Upper lobe of left lung (tissue), 6 donors: Measurements from ENCODE around the gene TAS2R19. TPM values are rescaled to one million over a fixed set of nuclear protein-coding genes. Genes with fewer than 3 reads are reported as not detected.

ENCODE experiments used
- ATAC-seq, 2 donors: fragments of 200-7000 bp; cut with Tn5 transposase; one replicate each; pipeline ENCODE4 v1.9.1; 2022; ENCODE audit warnings: mild to moderate bottlenecking in 2 of 2, moderate library complexity in 2 of 2; ENCODE audit not compliant: low FRiP score in 2 of 2
- DNase-seq, 2 donors: peaks; one replicate each; pipeline ENCODE4 v3.0.0-alpha.2; 2019 to 2020
- H3K27ac ChIP-seq, 4 donors: fragments of 200-600 bp; sonication (generic); one replicate each; pipeline ENCODE4 v1.5.1; 2016 to 2019
- H3K27me3 ChIP-seq, 4 donors: fragments of 200-600 bp; sonication (generic); one replicate each; pipeline ENCODE4 v1.5.1; 2017 to 2019
- H3K36me3 ChIP-seq, 4 donors: fragments of 200-600 bp; sonication (generic); one replicate each; pipeline ENCODE4 v1.5.1; 2016 to 2019
- H3K4me1 ChIP-seq, 4 donors: fragments of 200-600 bp; sonication (generic); one replicate each; pipeline ENCODE4 v1.5.1; 2018 to 2019
- H3K4me3 ChIP-seq, 4 donors: fragments of 200-600 bp; sonication (generic); one replicate each; pipeline ENCODE4 v1.5.1; 2017 to 2019; ENCODE audit warnings: mild to moderate bottlenecking in 2 of 4, moderate library complexity in 1 of 4
- H3K9me3 ChIP-seq, 4 donors: fragments of 200-600 bp; sonication (generic); one replicate each; pipeline ENCODE4 v1.5.1; 2018 to 2019
- CTCF ChIP-seq, 6 experiments: fragments of 450-650 bp in 4 of 6; fragments of 200-600 bp in 2 of 6; sonication (generic) in 2 of 6; IDR thresholded peaks; one replicate each; pipeline ENCODE4 v1.5.1; 2016 to 2019; ENCODE audit warnings: antibody characterized with exemption in 6 of 6
- EP300 ChIP-seq, 4 donors: sonication (generic); formaldehyde crosslinking; IDR thresholded peaks; one replicate each; pipeline ENCODE4 v1.5.1; 2017; ENCODE audit warnings: antibody characterized with exemption in 4 of 4, control low read depth in 2 of 4
- POLR2A ChIP-seq, 4 donors: fragments of 450-650 bp; IDR thresholded peaks; one replicate each; pipeline ENCODE4 v1.5.1; 2016 to 2017; ENCODE audit warnings: antibody characterized with exemption in 4 of 4, mild to moderate bottlenecking in 2 of 4
- POLR2AphosphoS5 ChIP-seq, 2 donors: sonication (generic); formaldehyde crosslinking; IDR thresholded peaks; one replicate each; pipeline ENCODE4 v1.5.1; 2017; ENCODE audit warnings: antibody characterized with exemption in 2 of 2
- WGBS, 2 donors: methylation state at CpG; one replicate each; pipeline ENCODE4 v1.1.5; 2017 to 2018; 5-methylcytosine and 5-hydroxymethylcytosine counted together
- total RNA-seq, 6 donors: library from RNA; depleted of rRNA in 4 of 6; stranded (reverse); fragments of >200 nt in 4 of 6; gene quantifications; one replicate each; pipeline versions ENCODE4 v1.1.0 to v1.2.1, GENCODE V29; 2016 to 2021
- donor health status: DM: no; HTN: no; CAD: no; lungs with moderate emphysema.
- donor health status: DM: no; HTN: yes; CAD: no; lungs with severe emphysema.

The TAS2R19 gene
- total RNA-seq, 6 donors from 2014 or later = 1.2 to 17.8 (median 4.0) TPM

GRCh38 chr12:10989107-10989506 lies 33.3 kb downstream of the TAS2R19 start:
- no peak for TF ChIP-seq POLR2A (IDR thresholded peaks at IDR 0.05)
- TF ChIP-seq POLR2AphosphoS5 (IDR thresholded peaks at IDR 0.05) = no peak
- TF ChIP-seq CTCF (IDR thresholded peaks at IDR 0.05) = no peak
- no peak for TF ChIP-seq EP300 (IDR thresholded peaks at IDR 0.05)
- Histone ChIP-seq H3K27ac (no peak overlapping the region), H3K4me3 (no peak overlapping the region), H3K36me3 (no peaks in the 10 kb centered on the region), H3K9me3 (peaks cover 0 to 5% (median 2%) of the 10 kb centered on the region in 4 donors), H3K4me1 (no peaks in the 10 kb centered on the region), H3K27me3 (no peaks in the 10 kb centered on the region)
- no peak for DNase-seq
- no peak for ATAC-seq
- WGBS, 2 donors = 91 to 94% methylated on average over 2 of the region's 2 CpGs

DNA sequence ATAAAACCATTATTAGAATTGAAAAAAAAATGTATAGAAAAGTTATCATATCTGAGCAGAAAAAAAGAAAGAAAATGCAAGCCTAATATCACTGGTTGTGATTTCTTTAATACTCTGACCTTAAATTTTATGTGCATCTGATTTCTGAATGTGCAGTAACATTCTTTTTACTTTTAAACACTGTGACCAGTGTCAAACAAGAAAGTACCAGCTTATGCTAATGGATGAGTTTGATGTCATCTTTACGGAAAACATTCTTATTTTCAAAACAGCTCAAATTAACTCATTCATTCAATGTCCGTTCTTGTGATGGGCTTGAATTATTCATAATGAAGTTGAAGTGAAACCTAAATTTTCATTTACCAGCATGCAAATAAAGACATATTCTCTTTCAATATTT lies 35.6 kb downstream of the TAS2R19 start, which contains the start of gene TAS2R50:
Gene TAS2R50 (minus strand): TSS at position 101 of the 400 bp plus-strand sequence. CDS start 52 bp downstream, at position 49.
- Histone ChIP-seq H3K36me3 (no peaks in the 10 kb centered on the region), H3K9me3 (peaks cover 0 to 5% (median 2%) of the 10 kb centered on the region in 4 donors), H3K27me3 (no peaks in the 10 kb centered on the region), H3K4me3 (no peak within 1 kb of the TSS), H3K27ac (no peak within 1 kb of the TSS), H3K4me1 (no peaks in the 10 kb centered on the region)
- WGBS, 2 donors = 46 to 49% methylated on average over 2 of the region's 2 CpGs
- ATAC-seq = no peak
- TF ChIP-seq CTCF (IDR thresholded peaks at IDR 0.05) = no peak
- no peak for DNase-seq

- DNase-seq (no peak), ATAC-seq (no peak)
- 92 to 93% methylated on average over 5 of the region's 5 CpGs for WGBS, 2 donors
- Histone ChIP-seq H3K4me3 (no peak overlapping the region), H3K27me3 (no peaks in the 10 kb centered on the region), H3K9me3 (no peaks in the 10 kb centered on the region), H3K4me1 (no peaks in the 10 kb centered on the region), H3K27ac (no peak overlapping the region), H3K36me3 (no peaks in the 10 kb centered on the region)
- no peak for TF ChIP-seq CTCF (IDR thresholded peaks at IDR 0.05)
- no peak for TF ChIP-seq EP300 (IDR thresholded peaks at IDR 0.05)
- no peak for TF ChIP-seq POLR2A (IDR thresholded peaks at IDR 0.05)
- TF ChIP-seq POLR2AphosphoS5 (IDR thresholded peaks at IDR 0.05) = no peak
Measured at GRCh38 chr12:10982244-10982643, 40.2 kb downstream of the TAS2R19 start.

DNA sequence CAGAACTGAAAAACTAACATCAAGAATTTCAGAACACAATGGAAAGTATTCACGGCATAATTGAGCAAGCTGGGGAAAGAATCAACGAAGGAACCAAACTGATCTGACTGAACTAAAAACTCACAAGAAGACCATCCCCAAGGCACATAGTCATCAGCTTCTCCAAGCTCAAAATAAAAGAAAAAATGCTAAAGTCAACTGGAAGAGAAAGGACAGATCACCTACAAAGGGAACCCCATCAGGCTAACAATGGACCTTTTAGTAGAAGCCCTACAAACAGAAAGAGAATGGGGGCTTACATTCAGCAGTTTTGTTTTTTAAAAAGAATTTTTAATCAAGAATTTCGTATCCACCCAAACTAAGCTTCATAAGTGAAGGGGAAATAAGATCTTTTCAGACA lies 47.5 kb downstream of the TAS2R19 start:
- 91 to 96% methylated on average over 3 of the region's 3 CpGs for WGBS, 2 donors
- H3K4me3 ChIP-seq = no peak overlapping the region

More for the DNA sequence above, 47.5 kb downstream of the TAS2R19 start:
- TF ChIP-seq EP300 (IDR thresholded peaks at IDR 0.05) (no peak), CTCF (IDR thresholded peaks at IDR 0.05) (no peak), POLR2A (IDR thresholded peaks at IDR 0.05) (no peak), POLR2AphosphoS5 (IDR thresholded peaks at IDR 0.05) (no peak)
- ATAC-seq (no peak), DNase-seq (no peak)
- Histone ChIP-seq H3K36me3 (no peaks in the 10 kb centered on the region), H3K27me3 (no peaks in the 10 kb centered on the region), H3K27ac (no peak overlapping the region), H3K4me1 (no peaks in the 10 kb centered on the region), H3K9me3 (no peaks in the 10 kb centered on the region)

Other genes starting within 250 kb of the TAS2R19 start
- gene TAS2R7, start 220.0 kb downstream of the TAS2R19 start, total RNA-seq = under 1 TPM in 1 of 6 donors, not detected in 5; 0.98 TPM
- not detected for gene TAS2R8, start 215.3 kb downstream of the TAS2R19 start, total RNA-seq
- gene TAS2R9, start 212.5 kb downstream of the TAS2R19 start, total RNA-seq = not detected
- 1 to 10 TPM in 1 of 6 donors, under 1 TPM in 2, not detected in 3; 0.29 to 4.4 (median 0.46) TPM for gene TAS2R10, start 196.3 kb downstream of the TAS2R19 start, total RNA-seq
- 10 to 100 TPM in 2 of 6 donors, 1 to 10 TPM in 3, under 1 TPM in 1; 0.71 to 34.6 (median 2.5) TPM for gene PRR4, start 173.1 kb downstream of the TAS2R19 start, total RNA-seq
- gene PRH1, start 138.4 kb downstream of the TAS2R19 start, total RNA-seq = 10 to 100 TPM in 5 of 6 donors, 1 to 10 TPM in 1; 6.5 to 43.9 (median 34.4) TPM
- gene TAS2R13, start 113.1 kb downstream of the TAS2R19 start, total RNA-seq = 1 to 10 TPM in 4 of 6 donors, under 1 TPM in 2; 0.61 to 6.8 (median 2.5) TPM
- gene PRH2, start 93.4 kb downstream of the TAS2R19 start, total RNA-seq = under 1 TPM in 1 of 6 donors, not detected in 5; 0.63 TPM
- 10 to 100 TPM in 1 of 6 donors, 1 to 10 TPM in 4, under 1 TPM in 1; 0.94 to 12.7 (median 2.8) TPM for gene TAS2R14, start 83.4 kb downstream of the TAS2R19 start, total RNA-seq
- 1 to 10 TPM in 4 of 6 donors, under 1 TPM in 1, not detected in 1; 0.67 to 6.2 (median 1.8) TPM for gene TAS2R50, start 35.7 kb downstream of the TAS2R19 start, total RNA-seq
- gene TAS2R20, start 24.3 kb downstream of the TAS2R19 start, total RNA-seq = 1 to 10 TPM in 5 of 6 donors, under 1 TPM in 1; 0.84 to 6.3 (median 2.4) TPM
- gene TAS2R31, start 8.8 kb upstream of the TAS2R19 start, total RNA-seq = 1 to 10 TPM in 5 of 6 donors, under 1 TPM in 1; 0.81 to 9.5 (median 3.5) TPM
- 1 to 10 TPM in 4 of 6 donors, under 1 TPM in 1, not detected in 1; 0.47 to 7.1 (median 2.2) TPM for gene TAS2R46, start 39.7 kb upstream of the TAS2R19 start, total RNA-seq
- 10 to 100 TPM in 1 of 6 donors, 1 to 10 TPM in 3, under 1 TPM in 1, not detected in 1; 0.52 to 10.5 (median 5.9) TPM for gene TAS2R43, start 69.7 kb upstream of the TAS2R19 start, total RNA-seq
- 10 to 100 TPM in 2 of 6 donors, 1 to 10 TPM in 4; 1.4 to 20.2 (median 6.0) TPM for gene TAS2R30, start 112.0 kb upstream of the TAS2R19 start, total RNA-seq
- gene SMIM10L1, start 148.6 kb upstream of the TAS2R19 start, total RNA-seq = 1 to 10 TPM; 1.3 to 9.2 (median 8.1) TPM
- not detected for gene TAS2R42, start 164.3 kb upstream of the TAS2R19 start, total RNA-seq
- not detected for gene PRB3, start 247.1 kb upstream of the TAS2R19 start, total RNA-seq